ENCODE data around the gene CRYBG2. TPM values are rescaled to one million over a fixed set of nuclear protein-coding genes. Genes with fewer than 3 reads are reported as not detected.

CRYBG2 gene
- polyA plus RNA-seq, 2 donors = 163 to 275 TPM

GRCh38 chr1:26291939-26292338 is 62.0 kb downstream of the CRYBG2 start:
- Histone ChIP-seq H3K27me3 (ENCODE audit: control insufficient read depth in 1 of 2, insufficient read depth in 2 of 2, low read length in 2 of 2) (no peaks in the 10 kb centered on the region), H3K36me3 (ENCODE audit: control insufficient read depth in 2 of 2, insufficient read depth in 2 of 2, low read length in 1 of 2) (no peaks in the 10 kb centered on the region), H3K4me1 (ENCODE audit: control insufficient read depth in 2 of 2, insufficient read depth in 2 of 2, low read length in 1 of 2) (peaks cover 0 to 5% of the 10 kb centered on the region in 2 donors), H3K9me3 (ENCODE audit: control insufficient read depth in 2 of 2, insufficient read depth in 1 of 2, low read depth in 1 of 2, low read length in 1 of 2) (no peaks in the 10 kb centered on the region), H3K27ac (ENCODE audit: low read depth in 2 of 2, low read length in 1 of 2) (no peak overlapping the region), H3K4me3 (ENCODE audit: low read depth in 1 of 2, low read length in 2 of 2) (no peak overlapping the region)
- 86 to 87% methylated on average over 4 of the region's 4 CpGs for WGBS, 2 donors

- Histone ChIP-seq H3K27me3 (ENCODE audit: control insufficient read depth in 1 of 2, insufficient read depth in 2 of 2, low read length in 2 of 2) (no peaks in the 10 kb centered on the region), H3K36me3 (ENCODE audit: control insufficient read depth in 2 of 2, insufficient read depth in 2 of 2, low read length in 1 of 2) (no peaks in the 10 kb centered on the region), H3K27ac (ENCODE audit: low read depth in 2 of 2, low read length in 1 of 2) (peak overlapping the region in 1 of 2 donors; percentile 15), H3K4me1 (ENCODE audit: control insufficient read depth in 2 of 2, insufficient read depth in 2 of 2, low read length in 1 of 2) (peaks cover 0 to 5% of the 10 kb centered on the region in 2 donors), H3K9me3 (ENCODE audit: control insufficient read depth in 2 of 2, insufficient read depth in 1 of 2, low read depth in 1 of 2, low read length in 1 of 2) (no peaks in the 10 kb centered on the region), H3K4me3 (ENCODE audit: low read depth in 1 of 2, low read length in 2 of 2) (no peak overlapping the region)
- WGBS, 2 donors = 92 to 100% methylated on average over 3 of the region's 3 CpGs
These were observed 62.5 kb downstream of the CRYBG2 start for GRCh38 chr1:26291433-26291832.

GRCh38 chr1:26290882-26291261 is 63.1 kb downstream of the CRYBG2 start:
- no peaks in the 10 kb centered on the region for H3K27me3 ChIP-seq (ENCODE audit: control insufficient read depth in 1 of 2, insufficient read depth in 2 of 2, low read length in 2 of 2)
- no peaks in the 10 kb centered on the region for H3K9me3 ChIP-seq (ENCODE audit: control insufficient read depth in 2 of 2, insufficient read depth in 1 of 2, low read depth in 1 of 2, low read length in 1 of 2)
- H3K36me3 ChIP-seq (ENCODE audit: control insufficient read depth in 2 of 2, insufficient read depth in 2 of 2, low read length in 1 of 2) = no peaks in the 10 kb centered on the region
- H3K27ac ChIP-seq (ENCODE audit: low read depth in 2 of 2, low read length in 1 of 2) = peak overlapping the region; percentile 29 to 50
- H3K4me3 ChIP-seq (ENCODE audit: low read depth in 1 of 2, low read length in 2 of 2) = no peak overlapping the region
- peaks cover 0 to 5% of the 10 kb centered on the region in 2 donors for H3K4me1 ChIP-seq (ENCODE audit: control insufficient read depth in 2 of 2, insufficient read depth in 2 of 2, low read length in 1 of 2)
- 67 to 78% methylated on average over 11 of the region's 11 CpGs for WGBS, 2 donors

GRCh38 chr1:26290122-26290881 is 63.6 kb downstream of the CRYBG2 start:
- no peak overlapping the region for H3K4me3 ChIP-seq (ENCODE audit: low read depth in 1 of 2, low read length in 2 of 2)
- no peaks in the 10 kb centered on the region for H3K36me3 ChIP-seq (ENCODE audit: control insufficient read depth in 2 of 2, insufficient read depth in 2 of 2, low read length in 1 of 2)
- H3K9me3 ChIP-seq (ENCODE audit: control insufficient read depth in 2 of 2, insufficient read depth in 1 of 2, low read depth in 1 of 2, low read length in 1 of 2) = no peaks in the 10 kb centered on the region
- H3K4me1 ChIP-seq (ENCODE audit: control insufficient read depth in 2 of 2, insufficient read depth in 2 of 2, low read length in 1 of 2) = peaks cover 0 to 5% of the 10 kb centered on the region in 2 donors
- peak overlapping the region; percentile 29 to 50 for H3K27ac ChIP-seq (ENCODE audit: low read depth in 2 of 2, low read length in 1 of 2)
- 74 to 75% methylated on average over 11 of the region's 11 CpGs for WGBS, 2 donors
- H3K27me3 ChIP-seq (ENCODE audit: control insufficient read depth in 1 of 2, insufficient read depth in 2 of 2, low read length in 2 of 2) = no peaks in the 10 kb centered on the region

GRCh38 chr1:26289158-26290059 is 64.5 kb downstream of the CRYBG2 start:
- Histone ChIP-seq H3K36me3 (ENCODE audit: control insufficient read depth in 2 of 2, insufficient read depth in 2 of 2, low read length in 1 of 2) (no peaks in the 10 kb centered on the region), H3K4me1 (ENCODE audit: control insufficient read depth in 2 of 2, insufficient read depth in 2 of 2, low read length in 1 of 2) (peaks cover 0 to 14% of the 10 kb centered on the region in 2 donors), H3K9me3 (ENCODE audit: control insufficient read depth in 2 of 2, insufficient read depth in 1 of 2, low read depth in 1 of 2, low read length in 1 of 2) (no peaks in the 10 kb centered on the region), H3K27ac (ENCODE audit: low read depth in 2 of 2, low read length in 1 of 2) (peak overlapping the region; percentile 35 to 53), H3K4me3 (ENCODE audit: low read depth in 1 of 2, low read length in 2 of 2) (no peak overlapping the region), H3K27me3 (ENCODE audit: control insufficient read depth in 1 of 2, insufficient read depth in 2 of 2, low read length in 2 of 2) (no peaks in the 10 kb centered on the region)
- WGBS, 2 donors = 75 to 80% methylated on average over 21 of the region's 21 CpGs

- Histone ChIP-seq H3K4me1 (ENCODE audit: control insufficient read depth in 2 of 2, insufficient read depth in 2 of 2, low read length in 1 of 2) (peaks cover 3 to 19% of the 10 kb centered on the region in 2 donors), H3K27ac (ENCODE audit: low read depth in 2 of 2, low read length in 1 of 2) (peak overlapping the region; percentile 53 to 76), H3K36me3 (ENCODE audit: control insufficient read depth in 2 of 2, insufficient read depth in 2 of 2, low read length in 1 of 2) (no peaks in the 10 kb centered on the region), H3K27me3 (ENCODE audit: control insufficient read depth in 1 of 2, insufficient read depth in 2 of 2, low read length in 2 of 2) (no peaks in the 10 kb centered on the region), H3K4me3 (ENCODE audit: low read depth in 1 of 2, low read length in 2 of 2) (no peak overlapping the region), H3K9me3 (ENCODE audit: control insufficient read depth in 2 of 2, insufficient read depth in 1 of 2, low read depth in 1 of 2, low read length in 1 of 2) (no peaks in the 10 kb centered on the region)
- WGBS, 2 donors = 41 to 47% methylated on average over 5 of the region's 5 CpGs
These were observed 65.5 kb downstream of the CRYBG2 start for GRCh38 chr1:26288311-26288941.

GRCh38 chr1:26287811-26288210 is 66.1 kb downstream of the CRYBG2 start:
- Histone ChIP-seq H3K27me3 (ENCODE audit: control insufficient read depth in 1 of 2, insufficient read depth in 2 of 2, low read length in 2 of 2) (no peaks in the 10 kb centered on the region), H3K4me3 (ENCODE audit: low read depth in 1 of 2, low read length in 2 of 2) (no peak overlapping the region), H3K27ac (ENCODE audit: low read depth in 2 of 2, low read length in 1 of 2) (peak overlapping the region; percentile 53 to 76), H3K4me1 (ENCODE audit: control insufficient read depth in 2 of 2, insufficient read depth in 2 of 2, low read length in 1 of 2) (peaks cover 3 to 20% of the 10 kb centered on the region in 2 donors), H3K36me3 (ENCODE audit: control insufficient read depth in 2 of 2, insufficient read depth in 2 of 2, low read length in 1 of 2) (peaks cover 0 to under 1% of the 10 kb centered on the region in 2 donors), H3K9me3 (ENCODE audit: control insufficient read depth in 2 of 2, insufficient read depth in 1 of 2, low read depth in 1 of 2, low read length in 1 of 2) (no peaks in the 10 kb centered on the region)
- 83 to 85% methylated on average over 5 of the region's 5 CpGs for WGBS, 2 donors

GRCh38 chr1:26287033-26287711 is 66.8 kb downstream of the CRYBG2 start:
- Histone ChIP-seq H3K9me3 (ENCODE audit: control insufficient read depth in 2 of 2, insufficient read depth in 1 of 2, low read depth in 1 of 2, low read length in 1 of 2) (no peaks in the 10 kb centered on the region), H3K27ac (ENCODE audit: low read depth in 2 of 2, low read length in 1 of 2) (peak overlapping the region; percentile 55 to 61), H3K4me3 (ENCODE audit: low read depth in 1 of 2, low read length in 2 of 2) (no peak overlapping the region), H3K36me3 (ENCODE audit: control insufficient read depth in 2 of 2, insufficient read depth in 2 of 2, low read length in 1 of 2) (peaks cover 0 to 6% of the 10 kb centered on the region in 2 donors), H3K4me1 (ENCODE audit: control insufficient read depth in 2 of 2, insufficient read depth in 2 of 2, low read length in 1 of 2) (peaks cover 3 to 22% of the 10 kb centered on the region in 2 donors), H3K27me3 (ENCODE audit: control insufficient read depth in 1 of 2, insufficient read depth in 2 of 2, low read length in 2 of 2) (no peaks in the 10 kb centered on the region)
- 58 to 67% methylated on average over 8 of the region's 8 CpGs for WGBS, 2 donors

GRCh38 chr1:26286064-26286416 is 67.9 kb downstream of the CRYBG2 start:
- Histone ChIP-seq H3K4me1 (ENCODE audit: control insufficient read depth in 2 of 2, insufficient read depth in 2 of 2, low read length in 1 of 2) (peaks cover 3 to 32% of the 10 kb centered on the region in 2 donors), H3K9me3 (ENCODE audit: control insufficient read depth in 2 of 2, insufficient read depth in 1 of 2, low read depth in 1 of 2, low read length in 1 of 2) (no peaks in the 10 kb centered on the region), H3K27ac (ENCODE audit: low read depth in 2 of 2, low read length in 1 of 2) (no peak overlapping the region), H3K4me3 (ENCODE audit: low read depth in 1 of 2, low read length in 2 of 2) (no peak overlapping the region), H3K27me3 (ENCODE audit: control insufficient read depth in 1 of 2, insufficient read depth in 2 of 2, low read length in 2 of 2) (no peaks in the 10 kb centered on the region), H3K36me3 (ENCODE audit: control insufficient read depth in 2 of 2, insufficient read depth in 2 of 2, low read length in 1 of 2) (peaks cover 0 to 14% of the 10 kb centered on the region in 2 donors)
- WGBS, 2 donors = 83 to 84% methylated on average over 2 of the region's 2 CpGs
